WERI-Rb-1 (cell line): Measurements from ENCODE around the gene APAF1.

ENCODE experiments used
- DNase-seq: peaks from one replicate; pipeline ENCODE4 v3.0.0-alpha.2; 2020
- H3K27ac ChIP-seq: fragments of 250-450 bp; sonication (Bioruptor Pico); 2 replicates; pipeline ENCODE4 v1.5.1; 2020; ENCODE audit warnings: mild to moderate bottlenecking, moderate library complexity
- H3K27me3 ChIP-seq: fragments of 250-450 bp; sonication (Bioruptor Pico); 2 replicates; pipeline ENCODE4 v1.5.1; 2021; ENCODE audit warnings: mild to moderate bottlenecking, low read depth, moderate library complexity; ENCODE audit not compliant: insufficient read depth, severe bottlenecking
- H3K36me3 ChIP-seq: fragments of 250-450 bp; sonication (Bioruptor Pico); 2 replicates; pipeline ENCODE4 v1.5.1; 2020; ENCODE audit warnings: mild to moderate bottlenecking, moderate library complexity
- H3K4me3 ChIP-seq: 2 replicates; pipeline ENCODE4 v1.5.1; 2011; ENCODE audit warnings: low read depth, mild to moderate bottlenecking, control low read depth, low read length
- H3K9me3 ChIP-seq: fragments of 250-450 bp; sonication (Bioruptor Pico); 2 replicates; pipeline ENCODE4 v1.5.1; 2021; ENCODE audit warnings: mild to moderate bottlenecking, moderate library complexity; ENCODE audit not compliant: severe bottlenecking
- CTCF ChIP-seq: IDR thresholded peaks from 2 replicates; pipeline ENCODE4 v1.5.1; 2011; ENCODE audit warnings: low read depth, mild to moderate bottlenecking, control low read depth, inconsistent platforms, low read length

The APAF1 gene

GRCh38 chr12:98656289-98657101, 11.4 kb downstream of the APAF1 start:
- TF ChIP-seq CTCF = no peak
- Histone ChIP-seq H3K36me3 (peaks cover 45% of the 10 kb centered on the region), H3K4me3 (no peak overlapping the region), H3K27me3 (no peaks in the 10 kb centered on the region), H3K9me3 (no peaks in the 10 kb centered on the region), H3K27ac (no peak overlapping the region)
- no peak for DNase-seq

- no peaks in the 10 kb centered on the region for H3K9me3 ChIP-seq
- H3K36me3 ChIP-seq = peaks cover 65% of the 10 kb centered on the region
- no peaks in the 10 kb centered on the region for H3K27me3 ChIP-seq
- no peak overlapping the region for H3K4me3 ChIP-seq
- no peak for DNase-seq
- no peak overlapping the region for H3K27ac ChIP-seq
- no peak for TF ChIP-seq CTCF
Measured at GRCh38 chr12:98660521-98660920, 15.4 kb downstream of the APAF1 start.

- DNase-seq = no peak
Measured at GRCh38 chr12:98669751-98670150, 24.7 kb downstream of the APAF1 start.

GRCh38 chr12:98671459-98671858, 26.4 kb downstream of the APAF1 start:
- no peak for TF ChIP-seq CTCF
- no peak overlapping the region for H3K27ac ChIP-seq
- no peak for DNase-seq
- H3K9me3 ChIP-seq = no peaks in the 10 kb centered on the region
- no peak overlapping the region for H3K4me3 ChIP-seq
- no peaks in the 10 kb centered on the region for H3K27me3 ChIP-seq
- peaks cover 48% of the 10 kb centered on the region for H3K36me3 ChIP-seq

More at GRCh38 chr12:98669751-98670150, 24.7 kb downstream of the APAF1 start:
- Histone ChIP-seq H3K27me3 (no peaks in the 10 kb centered on the region), H3K4me3 (no peak overlapping the region), H3K36me3 (peaks cover 54% of the 10 kb centered on the region), H3K9me3 (no peaks in the 10 kb centered on the region), H3K27ac (no peak overlapping the region)
- TF ChIP-seq CTCF = no peak

- no peak for DNase-seq
- Histone ChIP-seq H3K4me3 (no peak overlapping the region), H3K27ac (no peak overlapping the region), H3K9me3 (no peaks in the 10 kb centered on the region), H3K27me3 (no peaks in the 10 kb centered on the region), H3K36me3 (peaks cover 41% of the 10 kb centered on the region)
- TF ChIP-seq CTCF = no peak
Measured at GRCh38 chr12:98674841-98675240, 29.8 kb downstream of the APAF1 start.
